HG03280 (cell line): Measurements from ENCODE around the gene CHD3.
A peak's percentile ranks its signal among the peaks of the same experiment; 100 is the strongest.

ENCODE experiments used
- ATAC-seq: cut with Tn5 transposase; IDR thresholded peaks from one replicate; pipeline ENCODE4 v1.9.1; 2021; ENCODE audit warnings: mild to moderate bottlenecking, moderate library complexity; ENCODE audit not compliant: unreplicated experiment

CHD3 gene

GRCh38 chr17:7893187-7893880 lies 4.7 kb downstream of the CHD3 start:
- no peak for ATAC-seq

- no peak for ATAC-seq
These were observed 5.6 kb downstream of the CHD3 start for GRCh38 chr17:7894226-7894625.

DNA sequence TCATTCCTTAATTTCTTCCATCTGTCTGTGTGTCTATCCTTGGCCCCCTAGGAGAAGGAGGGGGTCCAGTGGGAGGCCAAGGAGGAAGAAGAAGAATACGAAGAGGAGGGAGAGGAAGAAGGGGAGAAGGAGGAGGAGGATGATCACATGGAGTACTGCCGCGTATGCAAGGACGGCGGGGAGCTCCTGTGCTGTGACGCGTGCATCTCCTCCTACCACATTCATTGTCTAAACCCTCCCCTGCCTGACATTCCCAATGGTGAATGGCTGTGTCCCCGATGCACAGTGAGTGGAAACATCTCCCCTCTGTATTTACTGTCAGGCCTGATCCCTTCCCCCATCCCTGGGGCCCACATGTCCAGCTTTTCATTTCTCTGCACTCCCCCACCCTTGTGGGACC lies 6.3 kb downstream of the CHD3 start:
- no peak for ATAC-seq

- no peak for ATAC-seq
These were observed 8.5 kb downstream of the CHD3 start for GRCh38 chr17:7897090-7897489.

GRCh38 chr17:7897773-7898172 lies 9.2 kb downstream of the CHD3 start:
- no peak for ATAC-seq

DNA sequence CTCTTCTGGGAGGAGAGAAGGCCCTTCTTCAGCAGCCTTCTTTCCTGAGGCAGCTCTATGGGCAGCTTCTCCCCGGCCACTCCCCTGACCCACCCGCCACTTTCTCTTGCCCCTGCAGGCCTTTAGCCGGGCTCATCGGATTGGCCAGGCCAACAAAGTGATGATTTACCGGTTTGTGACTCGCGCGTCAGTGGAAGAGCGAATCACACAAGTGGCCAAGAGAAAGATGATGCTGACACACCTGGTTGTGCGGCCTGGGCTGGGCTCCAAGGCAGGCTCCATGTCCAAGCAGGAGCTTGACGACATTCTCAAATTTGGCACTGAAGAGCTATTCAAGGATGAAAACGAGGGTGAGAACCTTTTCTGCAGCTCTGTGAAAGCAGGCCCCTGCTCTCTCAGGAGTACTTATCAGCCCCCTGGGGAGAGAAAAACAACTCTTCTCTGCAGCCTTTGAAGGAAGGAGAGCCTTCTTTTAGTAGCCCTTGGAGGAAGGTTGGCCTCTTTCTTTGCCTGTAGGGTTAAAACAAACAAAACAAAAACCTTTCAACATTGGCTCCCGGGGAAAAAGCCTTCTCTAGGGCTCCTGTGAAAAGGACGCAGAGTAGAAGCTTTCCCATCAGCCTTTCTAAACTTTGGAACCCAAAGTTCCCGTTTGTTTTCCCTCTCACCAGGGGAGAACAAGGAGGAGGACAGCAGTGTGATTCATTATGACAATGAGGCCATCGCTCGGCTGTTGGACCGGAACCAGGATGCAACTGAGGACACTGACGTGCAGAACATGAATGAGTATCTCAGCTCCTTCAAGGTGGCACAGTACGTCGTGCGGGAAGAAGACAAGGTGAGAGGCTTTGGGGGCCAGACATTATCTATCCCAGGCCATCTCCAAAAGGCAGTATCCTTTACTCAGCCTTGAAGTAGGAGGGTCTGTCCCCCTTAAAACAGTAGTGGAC lies 14.8 kb downstream of the CHD3 start:
- no peak for ATAC-seq

GRCh38 chr17:7909089-7909488 lies 20.5 kb downstream of the CHD3 start:
- no peak for ATAC-seq

- no peak for ATAC-seq
These were observed 21.7 kb downstream of the CHD3 start for GRCh38 chr17:7910281-7910680.

DNA sequence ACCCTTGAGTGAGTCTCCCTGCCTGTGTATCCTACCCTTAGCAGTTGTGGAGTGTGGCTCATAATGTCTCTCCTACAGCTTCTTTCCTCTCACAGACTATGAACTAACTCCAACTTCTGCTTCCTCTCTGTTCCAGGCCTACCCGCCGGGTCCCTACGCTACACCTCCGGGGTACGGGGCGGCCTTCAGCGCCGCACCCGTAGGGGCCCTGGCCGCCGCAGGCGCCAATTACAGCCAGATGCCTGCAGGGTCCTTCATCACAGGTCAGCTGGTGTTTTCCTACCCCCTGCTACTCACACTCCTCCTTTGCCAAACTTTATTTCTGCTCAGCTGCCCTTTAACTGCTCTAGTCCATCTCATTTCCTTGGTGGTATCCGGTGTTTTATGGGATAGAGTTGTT lies 22.1 kb downstream of the CHD3 start:
- ATAC-seq = no peak

DNA sequence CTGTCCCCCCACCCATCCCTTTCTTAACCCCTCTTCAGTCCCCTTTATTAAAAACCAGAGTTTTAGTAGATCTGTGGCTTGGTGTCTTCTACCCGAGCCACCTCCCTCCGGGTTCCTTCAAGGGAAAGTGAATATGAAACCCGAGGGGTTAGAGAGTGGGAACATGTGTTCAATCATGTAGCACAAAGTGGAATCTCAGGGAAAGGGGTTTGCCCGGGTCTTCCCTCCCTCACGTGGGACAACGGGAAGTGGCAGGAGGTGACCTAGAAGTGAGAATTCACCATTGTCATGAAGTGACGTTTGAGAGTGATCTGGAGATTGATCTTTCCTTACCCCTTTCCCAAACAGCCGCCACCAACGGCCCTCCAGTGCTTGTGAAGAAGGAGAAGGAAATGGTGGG lies 22.5 kb downstream of the CHD3 start:
- no peak for ATAC-seq

GRCh38 chr17:7912927-7913524 lies 24.4 kb downstream of the CHD3 start:
- ATAC-seq = no peak

- ATAC-seq = no peak
These were observed 26.6 kb downstream of the CHD3 start for GRCh38 chr17:7915179-7915610.

DNA sequence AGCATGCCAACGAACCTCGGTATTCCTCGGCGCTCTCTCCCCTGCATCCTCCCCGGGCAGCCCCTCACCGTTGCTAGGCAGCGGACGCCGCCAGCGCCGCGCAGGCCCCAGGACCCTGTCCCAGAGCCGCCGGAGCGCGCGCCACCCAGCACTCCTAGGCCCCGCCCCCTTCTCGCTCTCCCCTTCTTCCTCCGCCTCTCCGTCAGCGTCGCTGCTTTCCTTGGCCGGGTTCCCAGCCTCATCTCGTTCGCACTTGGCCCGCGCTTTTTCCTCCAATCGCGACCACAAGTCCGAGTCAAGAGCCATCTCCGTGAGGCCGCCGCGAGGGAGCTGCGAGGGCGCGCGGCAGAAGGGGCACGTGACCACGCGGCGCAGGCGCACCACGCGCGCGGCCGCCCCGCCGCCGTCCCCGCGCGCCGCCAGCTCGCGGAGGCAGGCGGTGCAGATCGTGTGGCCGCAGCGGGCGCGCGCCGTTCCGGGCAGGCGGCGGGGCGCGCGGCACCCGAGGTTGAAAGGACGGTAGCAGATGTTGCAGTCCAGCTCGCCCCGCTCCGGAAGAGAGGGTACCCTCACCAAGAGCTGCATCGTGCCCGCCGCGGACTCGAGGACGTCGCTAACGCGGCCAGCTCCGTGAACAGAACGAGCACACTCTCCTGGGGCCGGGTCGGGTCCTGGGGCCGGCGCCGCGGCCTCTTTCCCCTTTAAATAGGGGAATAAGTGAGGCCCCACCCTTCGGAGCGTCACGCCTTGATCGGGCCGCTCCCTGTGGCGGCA lies 27.2 kb downstream of the CHD3 start, which contains the start of gene RNF227:
TSS of gene RNF227 (minus strand) at position 679 of the 774 bp plus-strand sequence. CDS start at position 585, 94 bp downstream.
- ATAC-seq = peak; percentile 74

DNA sequence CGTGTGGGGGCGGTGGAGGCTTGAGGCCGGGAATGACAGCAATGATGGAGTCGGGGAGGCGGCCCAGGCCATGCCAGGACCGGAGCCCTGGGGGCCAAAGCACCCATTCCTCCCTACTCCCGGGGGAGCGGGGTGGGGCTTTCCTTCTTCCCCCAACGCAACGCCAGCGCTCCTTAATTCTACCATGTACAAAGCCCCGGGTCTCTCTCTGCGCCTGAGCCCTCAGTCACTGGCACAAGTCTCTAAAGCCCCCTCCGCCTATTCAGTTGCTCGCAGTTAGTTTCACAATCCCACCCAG lies 27.7 kb downstream of the CHD3 start:
- no peak for ATAC-seq

DNA sequence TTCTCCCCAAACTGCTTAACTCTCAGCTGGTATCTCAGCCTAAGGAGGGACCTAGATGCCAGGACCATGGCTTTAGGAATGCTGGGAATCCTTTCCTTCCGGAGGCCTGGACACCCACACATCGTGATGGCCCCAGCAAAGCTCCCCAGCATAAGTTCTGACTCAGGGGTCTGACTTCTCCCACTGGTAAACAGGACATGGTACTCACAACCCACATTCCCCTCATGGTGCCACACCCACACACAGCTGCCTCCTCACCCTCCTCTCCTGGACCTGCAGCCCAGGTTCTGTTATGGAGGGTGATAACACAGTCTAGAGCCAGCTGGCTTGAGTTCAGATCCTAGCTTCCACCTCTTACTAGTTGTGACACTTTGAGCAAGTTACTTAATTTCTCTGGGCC lies 28.2 kb downstream of the CHD3 start:
- ATAC-seq = no peak

- ATAC-seq = no peak
These were observed 33.8 kb downstream of the CHD3 start for GRCh38 chr17:7922269-7922844.

DNA sequence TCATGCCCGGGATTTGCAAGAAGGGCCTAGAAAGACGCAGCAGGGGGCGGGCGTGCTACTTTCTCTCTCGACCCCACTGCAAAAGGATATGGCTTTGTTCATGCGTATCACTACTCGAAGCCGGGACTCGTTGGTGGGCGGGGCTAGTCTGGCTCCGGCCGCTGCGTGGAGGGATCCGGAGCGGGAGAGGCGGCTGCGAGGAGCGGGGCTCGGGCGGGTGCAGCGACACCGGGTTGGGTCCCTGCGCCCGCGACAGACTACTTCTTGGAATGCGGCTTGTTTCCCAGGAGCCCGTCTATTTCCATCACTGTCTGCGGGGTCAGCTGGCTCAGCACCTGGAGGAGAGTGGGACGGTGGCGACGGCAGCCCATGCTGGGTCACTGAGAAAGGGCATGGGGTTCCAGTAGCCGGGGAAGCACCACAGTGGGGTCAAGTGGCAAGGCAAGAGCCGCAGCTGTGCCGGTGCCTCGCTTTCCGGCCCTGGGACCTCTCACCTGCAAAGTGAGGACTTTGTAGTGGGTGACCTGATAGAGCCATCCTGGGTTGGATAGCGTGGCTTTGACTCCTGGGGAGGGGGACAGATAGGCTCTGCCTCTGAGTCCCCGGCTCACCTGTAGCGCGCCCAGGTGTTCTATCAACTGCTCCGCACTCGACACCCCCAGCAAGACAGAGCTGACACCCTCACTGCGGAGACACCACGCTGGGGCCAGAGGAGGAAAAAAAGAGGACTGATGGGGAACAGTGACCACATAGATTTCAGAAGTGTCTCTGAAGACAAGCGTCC lies 34.4 kb downstream of the CHD3 start:
- no peak for ATAC-seq

GRCh38 chr17:7927596-7927995 lies 39.0 kb downstream of the CHD3 start:
- ATAC-seq = no peak

DNA sequence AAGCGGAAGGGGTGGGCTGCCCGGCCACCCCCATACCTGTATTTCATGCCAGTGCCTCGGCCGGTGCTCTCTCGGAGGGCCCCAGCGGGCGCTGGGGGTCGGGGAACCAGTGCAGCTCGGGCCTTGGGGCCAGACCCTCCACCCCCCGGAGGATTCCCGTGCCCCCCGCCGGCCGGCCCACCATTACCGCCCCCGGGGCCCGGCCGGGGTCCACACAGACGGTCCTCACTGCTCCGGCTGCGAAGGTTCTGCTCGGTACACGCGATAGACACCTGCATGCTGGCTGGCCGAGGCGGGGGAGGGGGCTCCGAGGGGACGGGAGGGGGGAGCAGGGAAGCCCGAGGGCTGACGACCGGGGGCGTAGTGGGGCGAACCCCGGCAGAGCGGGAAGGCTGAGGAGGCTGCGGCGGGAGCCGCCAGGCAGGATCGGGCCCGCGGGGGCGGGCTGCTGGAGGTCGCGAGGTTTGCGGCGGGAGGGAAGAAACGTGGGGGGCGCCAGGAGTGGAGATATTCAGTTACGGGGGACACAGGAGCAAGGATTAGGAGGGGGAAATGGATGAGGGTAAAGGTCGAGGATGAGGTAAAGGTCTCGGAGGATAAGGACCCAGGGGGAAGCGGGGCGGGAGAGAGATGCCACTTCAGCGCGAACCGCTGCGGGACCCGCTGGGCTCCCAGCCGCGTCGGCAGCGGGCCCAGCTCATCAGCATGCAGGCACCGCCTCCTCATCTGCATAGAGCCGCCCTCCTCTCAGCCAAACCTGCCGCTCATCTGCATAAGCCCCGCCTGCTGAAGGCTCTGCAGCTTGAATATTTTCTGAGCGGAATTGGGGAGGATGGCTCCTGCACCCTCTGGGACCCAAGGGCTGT lies 40.8 kb downstream of the CHD3 start, which contains the start of gene KCNAB3:
TSS of gene KCNAB3 (minus strand) at position 699 of the 866 bp plus-strand sequence. CDS start at position 278, 421 bp downstream.
- no peak for ATAC-seq
